Sigmoid colon (tissue), 7 donors: ENCODE measurements around the gene TMEM86A. TPM values are rescaled to one million over a fixed set of nuclear protein-coding genes. Genes with fewer than 3 reads are reported as not detected.

ENCODE experiments used
- DNase-seq: peaks from one replicate; pipeline ENCODE4 v3.0.0-alpha.2; 2019
- H3K27ac ChIP-seq, 4 donors: fragments of 200-600 bp; sonication (generic); one replicate each; pipeline ENCODE4 v1.5.1; 2016 to 2019; ENCODE audit warnings: mild to moderate bottlenecking in 1 of 4
- H3K27me3 ChIP-seq, 3 donors: fragments of 200-600 bp; sonication (generic); one replicate each; pipeline ENCODE4 v1.5.1; 2019; ENCODE audit warnings: mild to moderate bottlenecking in 1 of 3
- H3K36me3 ChIP-seq, 4 donors: fragments of 200-600 bp; sonication (generic); one replicate each; pipeline ENCODE4 v1.5.1; 2016 to 2019
- H3K4me1 ChIP-seq, 4 donors: fragments of 200-600 bp; sonication (generic); one replicate each; pipeline ENCODE4 v1.5.1; 2017 to 2019
- H3K4me3 ChIP-seq, 4 donors: fragments of 200-600 bp; sonication (generic); one replicate each; pipeline ENCODE4 v1.5.1; 2017 to 2019; ENCODE audit warnings: mild to moderate bottlenecking in 2 of 4, moderate library complexity in 1 of 4
- H3K9me3 ChIP-seq, 4 donors: fragments of 200-600 bp in 3 of 4; sonication (generic) in 3 of 4; one replicate each; pipeline versions ENCODE4 v1.5.1 to v1.6.1; 2013 to 2019
- EP300 ChIP-seq, 4 donors: sonication (generic); formaldehyde crosslinking; IDR thresholded peaks; one replicate each; pipeline ENCODE4 v1.6.1; 2017; ENCODE audit warnings: antibody characterized with exemption in 4 of 4
- POLR2A ChIP-seq, 2 donors: fragments of 450-650 bp; IDR thresholded peaks; one replicate each; pipeline ENCODE4 v1.6.1; 2016; ENCODE audit warnings: antibody characterized with exemption in 2 of 2, mild to moderate bottlenecking in 2 of 2, moderate library complexity in 2 of 2
- POLR2AphosphoS5 ChIP-seq, 4 donors: sonication (generic); formaldehyde crosslinking; IDR thresholded peaks; one replicate each; pipeline ENCODE4 v1.6.1; 2017; ENCODE audit warnings: antibody characterized with exemption in 4 of 4
- WGBS, 2 donors: extraction: QIAGEN DNeasy Blood & Tissue Kit; methylation state at CpG; one replicate each; pipeline ENCODE4 v1.1.7; 2013; 5-methylcytosine and 5-hydroxymethylcytosine counted together
- intact Hi-C: fragments of 100-400 bp; cut with DNase I; formaldehyde crosslinking; loops from one replicate; pipeline ENCODE4 v1.15.1; 2023
- polyA plus RNA-seq, 3 donors: library from polyadenylated mRNA; stranded (reverse); fragments of 200-250 nt; gene quantifications; one replicate each; pipeline ENCODE4 v1.2.3, GENCODE V29; 2013
- total RNA-seq, 4 donors: library from RNA; depleted of rRNA; stranded (reverse); fragments of >200 nt; gene quantifications; one replicate each; pipeline ENCODE4 v1.1.0, GENCODE V29; 2016
- TF ChIP-seq, protein P1 (sequence below), 4 experiments: fragments of 450-650 bp in 3 of 4; fragments of 200-600 bp in 1 of 4; IDR thresholded peaks; one replicate each; pipeline ENCODE4 v1.5.1; 2016 to 2019; ENCODE audit warnings: antibody characterized with exemption in 4 of 4, mild to moderate bottlenecking in 3 of 4, moderate library complexity in 2 of 4
- donor health status: healthy with polysubstance abuse.
- donor health status: Bipolar disorder and iron deficiency.
- donor health status: healthy.

TMEM86A gene
- total and polyA plus RNA-seq, 7 donors = 1.7 to 5.3 (median 3.7) TPM

DNA sequence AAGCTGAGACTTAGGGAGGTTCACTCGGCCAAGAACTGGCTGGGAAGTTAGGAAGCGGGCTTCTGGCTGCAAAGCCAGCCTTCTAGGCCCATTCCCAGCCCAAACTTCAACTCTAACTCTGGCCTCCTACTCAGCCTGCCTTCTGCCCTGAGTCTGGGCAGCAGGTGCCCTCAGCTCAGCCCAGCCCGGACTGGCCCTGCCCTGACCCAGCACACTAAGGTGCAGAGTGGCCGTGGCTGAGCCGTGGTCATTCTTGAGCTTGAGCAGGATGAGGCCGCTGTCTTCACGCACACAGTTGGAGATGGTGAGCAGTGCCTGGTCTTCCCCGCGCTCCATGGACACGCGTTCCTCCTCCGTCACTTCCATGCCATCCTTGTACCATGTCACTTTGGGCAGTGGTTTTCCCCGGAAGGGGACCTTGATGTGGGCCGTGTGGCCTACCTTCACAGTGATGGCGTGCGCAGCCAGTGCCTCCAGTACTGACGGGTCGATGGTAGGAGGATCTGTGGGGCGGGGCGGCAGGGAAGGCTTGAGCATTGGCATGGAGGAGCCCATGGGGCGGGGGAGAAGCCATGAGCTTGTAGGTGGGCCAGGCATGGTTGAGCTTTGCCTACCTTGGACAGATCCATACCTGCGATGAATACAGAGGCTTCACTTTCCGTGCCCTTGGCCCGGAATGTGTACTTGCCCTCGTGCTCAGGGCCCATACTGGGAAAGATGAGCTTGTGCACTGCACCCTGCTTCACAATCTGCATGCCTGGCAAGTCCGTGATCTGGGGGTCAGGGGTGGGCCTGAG lies 15.3 kb downstream of the TMEM86A start:
- TF ChIP-seq POLR2AphosphoS5 (IDR thresholded peaks at IDR 0.05) (no peak), EP300 (IDR thresholded peaks at IDR 0.05) (no peak), POLR2A (IDR thresholded peaks at IDR 0.05) (no peak)
- TF ChIP-seq, protein P1, sequence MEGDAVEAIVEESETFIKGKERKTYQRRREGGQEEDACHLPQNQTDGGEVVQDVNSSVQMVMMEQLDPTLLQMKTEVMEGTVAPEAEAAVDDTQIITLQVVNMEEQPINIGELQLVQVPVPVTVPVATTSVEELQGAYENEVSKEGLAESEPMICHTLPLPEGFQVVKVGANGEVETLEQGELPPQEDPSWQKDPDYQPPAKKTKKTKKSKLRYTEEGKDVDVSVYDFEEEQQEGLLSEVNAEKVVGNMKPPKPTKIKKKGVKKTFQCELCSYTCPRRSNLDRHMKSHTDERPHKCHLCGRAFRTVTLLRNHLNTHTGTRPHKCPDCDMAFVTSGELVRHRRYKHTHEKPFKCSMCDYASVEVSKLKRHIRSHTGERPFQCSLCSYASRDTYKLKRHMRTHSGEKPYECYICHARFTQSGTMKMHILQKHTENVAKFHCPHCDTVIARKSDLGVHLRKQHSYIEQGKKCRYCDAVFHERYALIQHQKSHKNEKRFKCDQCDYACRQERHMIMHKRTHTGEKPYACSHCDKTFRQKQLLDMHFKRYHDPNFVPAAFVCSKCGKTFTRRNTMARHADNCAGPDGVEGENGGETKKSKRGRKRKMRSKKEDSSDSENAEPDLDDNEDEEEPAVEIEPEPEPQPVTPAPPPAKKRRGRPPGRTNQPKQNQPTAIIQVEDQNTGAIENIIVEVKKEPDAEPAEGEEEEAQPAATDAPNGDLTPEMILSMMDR (IDR thresholded peaks at IDR 0.05) = no peak
- Histone ChIP-seq H3K4me1 (no peaks in the 10 kb centered on the region), H3K27ac (no peak overlapping the region), H3K4me3 (no peak overlapping the region), H3K9me3 (no peaks in the 10 kb centered on the region), H3K27me3 (no peaks in the 10 kb centered on the region), H3K36me3 (no peaks in the 10 kb centered on the region)
- intact Hi-C loops = no loop called here
- DNase-seq = peak; percentile 54
- 91 to 93% methylated on average over 26 of the region's 26 CpGs for whole genome bisulfite sequencing, 2 donors

DNA sequence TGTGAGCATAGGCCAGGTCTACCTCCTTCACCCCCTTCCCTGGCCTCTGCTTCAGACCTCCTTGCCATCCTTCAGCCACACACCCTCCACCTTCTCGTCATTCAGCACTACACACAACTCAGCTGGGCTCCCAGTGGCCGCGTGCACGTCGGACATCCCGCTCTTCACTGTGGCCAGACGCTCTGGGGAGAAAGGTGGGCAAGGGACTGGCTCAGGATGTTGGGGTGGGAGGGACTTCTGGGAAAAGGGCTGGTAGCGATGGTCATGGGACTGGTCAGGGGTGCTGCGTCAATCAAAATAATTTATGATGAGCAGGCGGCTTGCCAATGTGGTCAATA lies 15.8 kb downstream of the TMEM86A start:
- DNase-seq = no peak
- Histone ChIP-seq H3K4me3 (no peak overlapping the region), H3K9me3 (no peaks in the 10 kb centered on the region), H3K27me3 (no peaks in the 10 kb centered on the region), H3K27ac (no peak overlapping the region), H3K36me3 (no peaks in the 10 kb centered on the region), H3K4me1 (no peaks in the 10 kb centered on the region)
- 85 to 89% methylated on average over 10 of the region's 10 CpGs for WGBS, 2 donors
- intact Hi-C loops = no loop called here
- no peak for TF ChIP-seq POLR2A (IDR thresholded peaks at IDR 0.05)
- TF ChIP-seq EP300 (IDR thresholded peaks at IDR 0.05) = no peak
- TF ChIP-seq, protein P1 (IDR thresholded peaks at IDR 0.05) = no peak
- TF ChIP-seq POLR2AphosphoS5 (IDR thresholded peaks at IDR 0.05) = no peak

DNA sequence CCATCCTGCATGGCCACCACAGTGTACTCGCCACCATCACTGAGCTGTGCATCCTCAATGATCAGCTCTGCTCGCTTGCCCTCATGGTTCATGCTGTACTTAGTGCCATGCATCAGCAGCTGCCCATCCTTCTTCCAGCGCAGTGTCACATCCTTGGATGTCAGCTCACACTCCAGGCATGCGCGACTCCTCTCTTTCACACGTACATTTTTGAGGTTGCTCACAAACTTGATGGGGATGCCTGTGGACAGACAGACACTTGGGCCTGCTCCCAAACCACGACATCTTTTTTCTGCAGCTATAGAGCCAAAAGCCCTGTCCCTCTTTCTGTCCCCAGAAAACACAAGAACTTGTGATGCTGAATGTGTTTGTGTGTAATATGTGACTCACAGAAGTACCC lies 16.9 kb downstream of the TMEM86A start:
- TF ChIP-seq, protein P1 (IDR thresholded peaks at IDR 0.05) = no peak
- TF ChIP-seq POLR2A (IDR thresholded peaks at IDR 0.05) (no peak), EP300 (IDR thresholded peaks at IDR 0.05) (no peak), POLR2AphosphoS5 (IDR thresholded peaks at IDR 0.05) (no peak)
- intact Hi-C loops = no loop called here
- Histone ChIP-seq H3K9me3 (no peaks in the 10 kb centered on the region), H3K27me3 (no peaks in the 10 kb centered on the region), H3K4me1 (peaks cover 0 to 5% (median 3%) of the 10 kb centered on the region in 4 donors), H3K27ac (no peak overlapping the region), H3K4me3 (no peak overlapping the region), H3K36me3 (no peaks in the 10 kb centered on the region)
- WGBS, 2 donors = 78 to 85% methylated on average over 7 of the region's 7 CpGs
- no peak for DNase-seq

DNA sequence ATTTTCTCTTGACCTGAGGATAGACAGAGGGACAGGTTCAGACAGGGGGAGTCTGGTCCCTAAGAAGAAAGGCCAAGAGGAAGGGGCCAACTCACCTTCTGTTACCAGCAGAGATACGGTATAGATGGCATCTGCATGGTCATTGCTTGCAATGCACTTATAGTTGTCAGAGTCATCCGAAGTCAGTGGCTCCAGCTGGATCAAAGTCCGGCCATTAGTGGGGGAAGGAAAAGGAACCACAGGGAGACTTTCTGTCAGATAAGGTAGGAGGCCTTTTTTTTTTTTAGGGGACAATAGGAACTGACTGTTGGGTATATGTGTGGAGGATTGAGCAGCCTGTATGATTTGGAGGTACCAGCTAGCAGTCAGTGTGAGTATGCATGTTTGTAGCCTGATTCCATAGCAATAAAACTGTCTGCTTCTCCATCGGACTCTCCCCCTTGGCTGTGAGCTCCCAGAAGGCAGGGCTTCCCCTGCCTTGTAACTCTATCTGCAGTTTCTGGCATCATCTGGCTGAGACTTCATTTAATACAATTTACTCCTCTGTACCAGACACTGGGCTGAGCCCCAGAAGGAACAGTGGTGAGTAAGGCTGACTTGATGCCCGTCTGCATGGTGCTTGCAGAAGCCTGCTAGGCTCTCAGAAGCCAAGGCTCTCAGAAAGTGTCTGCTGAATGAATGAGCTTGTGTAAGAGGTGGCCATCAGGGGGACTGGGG lies 21.7 kb downstream of the TMEM86A start:
- Histone ChIP-seq H3K9me3 (no peaks in the 10 kb centered on the region), H3K27me3 (no peaks in the 10 kb centered on the region), H3K27ac (peak overlapping the region in 2 of 4 donors; percentile 63 to 74), H3K4me1 (peaks cover 0 to 20% (median 15%) of the 10 kb centered on the region in 4 donors), H3K36me3 (no peaks in the 10 kb centered on the region), H3K4me3 (peak overlapping the region in 3 of 4 donors; percentile 56 to 69 (median 62))
- intact Hi-C loops = loop anchor here (5.0 kb wide), 1 partner anchor 88 kb away; the partner anchor contains the start of gene SPTY2D1
- 45 to 75% methylated on average over 5 of the region's 5 CpGs for WGBS, 2 donors
- no peak for DNase-seq
- no peak for TF ChIP-seq POLR2AphosphoS5 (IDR thresholded peaks at IDR 0.05)
- TF ChIP-seq POLR2A (IDR thresholded peaks at IDR 0.05) = no peak
- TF ChIP-seq, protein P1 (IDR thresholded peaks at IDR 0.05) = no peak
- no peak for TF ChIP-seq EP300 (IDR thresholded peaks at IDR 0.05)
